ENCODE measurements around the gene SMARCAD1.

SMARCAD1 gene

GRCh38 chr4:94207469-94208224 is at the start of gene SMARCAD1:
SMARCAD1 (plus strand) TSS chr4:94207865; CDS start chr4:94208395, 530 bp downstream.
- peak; percentile 72 to 81 for DNase-seq (ENCODE audit: low read depth in 2 of 2)

- DNase-seq (ENCODE audit: low read depth in 2 of 2) = no peak
Measured at GRCh38 chr4:94158883-94159282, 48.8 kb upstream of the SMARCAD1 start.

GRCh38 chr4:94159790-94160189 is 47.9 kb upstream of the SMARCAD1 start:
- no peak for DNase-seq (ENCODE audit: low read depth in 2 of 2)

GRCh38 chr4:94160774-94161173 is 46.9 kb upstream of the SMARCAD1 start:
- DNase-seq (ENCODE audit: low read depth in 2 of 2) = no peak

GRCh38 chr4:94165256-94165655 is 42.4 kb upstream of the SMARCAD1 start:
- no peak for DNase-seq (ENCODE audit: low read depth in 2 of 2)

GRCh38 chr4:94168321-94168720 is 39.3 kb upstream of the SMARCAD1 start:
- DNase-seq (ENCODE audit: low read depth in 2 of 2) = no peak

GRCh38 chr4:94169803-94170372 is 37.8 kb upstream of the SMARCAD1 start:
- no peak for DNase-seq (ENCODE audit: low read depth in 2 of 2)

- DNase-seq (ENCODE audit: low read depth in 2 of 2) = no peak
Measured at GRCh38 chr4:94171616-94172015, 36.0 kb upstream of the SMARCAD1 start.

- no peak for DNase-seq (ENCODE audit: low read depth in 2 of 2)
Measured at GRCh38 chr4:94175553-94176261, 32.0 kb upstream of the SMARCAD1 start.

GRCh38 chr4:94177822-94178221 is 29.8 kb upstream of the SMARCAD1 start:
- DNase-seq (ENCODE audit: low read depth in 2 of 2) = no peak

GRCh38 chr4:94181815-94182214 is 25.9 kb upstream of the SMARCAD1 start:
- no peak for DNase-seq (ENCODE audit: low read depth in 2 of 2)

- DNase-seq (ENCODE audit: low read depth in 2 of 2) = no peak
Measured at GRCh38 chr4:94202769-94203168, 4.9 kb upstream of the SMARCAD1 start.

- no peak for DNase-seq (ENCODE audit: low read depth in 2 of 2)
Measured at GRCh38 chr4:94208266-94208665, 601 bp downstream of the SMARCAD1 start.

- no peak for DNase-seq (ENCODE audit: low read depth in 2 of 2)
Measured at GRCh38 chr4:94208918-94209317, 1.3 kb downstream of the SMARCAD1 start.

- DNase-seq (ENCODE audit: low read depth in 2 of 2) = no peak
Measured at GRCh38 chr4:94211861-94212260, 4.2 kb downstream of the SMARCAD1 start.

GRCh38 chr4:94214703-94215319 is 7.1 kb downstream of the SMARCAD1 start:
- DNase-seq (ENCODE audit: low read depth in 2 of 2) = no peak

- no peak for DNase-seq (ENCODE audit: low read depth in 2 of 2)
Measured at GRCh38 chr4:94216394-94216793, 8.7 kb downstream of the SMARCAD1 start.

GRCh38 chr4:94219402-94219801 is 11.7 kb downstream of the SMARCAD1 start:
- no peak for DNase-seq (ENCODE audit: low read depth in 2 of 2)

- no peak for DNase-seq (ENCODE audit: low read depth in 2 of 2)
Measured at GRCh38 chr4:94221916-94222315, 14.3 kb downstream of the SMARCAD1 start.

- no peak for DNase-seq (ENCODE audit: low read depth in 2 of 2)
Measured at GRCh38 chr4:94225449-94225848, 17.8 kb downstream of the SMARCAD1 start.

- DNase-seq (ENCODE audit: low read depth in 2 of 2) = no peak
Measured at GRCh38 chr4:94226763-94227162, 19.1 kb downstream of the SMARCAD1 start.

GRCh38 chr4:94228493-94229216 is 21.0 kb downstream of the SMARCAD1 start:
- no peak for DNase-seq (ENCODE audit: low read depth in 2 of 2)

Measured in activated CD4-positive, alpha-beta T cell treated with anti-CD3 and anti-CD28 coated beads for 24 hours (primary cell).